HG03378 (cell line): Measurements from ENCODE around the gene TTC7B.
"Not testable (repeated sequence)": the region's sequence is repeated elsewhere in the genome, so short reads cannot be mapped to it uniquely, and the experiment has no call there.

ENCODE experiments used
- ATAC-seq: cut with Tn5 transposase; IDR thresholded peaks from one replicate; pipeline ENCODE4 v1.9.1; 2021; ENCODE audit warnings: mild to moderate bottlenecking, moderate library complexity; ENCODE audit not compliant: unreplicated experiment

Gene TTC7B

DNA sequence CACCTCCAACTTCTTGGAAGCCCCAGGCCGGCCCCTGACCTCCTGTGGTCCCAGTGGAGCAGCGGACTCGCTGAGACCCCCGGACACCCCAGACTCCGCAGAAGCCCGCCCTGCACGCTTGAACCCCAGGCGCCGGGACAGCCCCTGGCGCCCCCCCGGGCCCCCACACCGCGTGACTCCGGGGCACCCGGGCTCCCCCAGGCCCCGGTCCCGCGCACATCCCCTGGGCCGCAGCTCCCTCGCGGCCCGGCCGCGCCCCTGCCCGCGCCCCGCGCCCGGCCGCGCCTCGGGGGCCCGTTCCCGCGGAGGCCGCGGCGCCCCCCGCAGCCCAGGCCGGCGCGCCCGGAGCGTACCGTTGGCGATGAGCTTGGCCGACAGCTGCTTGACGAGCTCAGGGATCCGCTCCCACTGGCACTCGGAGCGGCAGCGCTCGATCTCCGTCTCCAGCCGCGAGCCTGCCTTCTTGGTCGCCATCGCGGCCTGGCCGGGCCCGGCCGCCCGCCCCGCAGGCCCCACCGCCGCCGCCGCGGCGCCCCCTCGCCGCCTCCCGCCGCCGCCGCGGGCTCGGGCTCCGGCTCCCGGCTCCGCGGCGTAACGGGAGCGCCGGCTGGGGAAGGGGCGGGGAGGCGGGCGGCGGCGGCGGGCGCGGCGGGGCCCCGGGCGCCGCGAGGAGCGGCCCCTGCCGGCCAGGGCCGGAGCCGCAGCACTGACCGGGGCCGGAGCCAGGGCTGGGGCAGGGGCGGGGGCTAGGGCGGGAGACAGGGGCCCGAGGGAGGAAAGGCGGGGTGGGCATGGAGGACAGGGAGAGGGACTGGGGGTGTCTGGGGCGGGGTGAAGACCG lies at the start of gene TTC7B:
TTC7B (minus strand) TSS at position 609 of the 841 bp plus-strand sequence; CDS start at position 474, 135 bp downstream.
- no peak for ATAC-seq

DNA sequence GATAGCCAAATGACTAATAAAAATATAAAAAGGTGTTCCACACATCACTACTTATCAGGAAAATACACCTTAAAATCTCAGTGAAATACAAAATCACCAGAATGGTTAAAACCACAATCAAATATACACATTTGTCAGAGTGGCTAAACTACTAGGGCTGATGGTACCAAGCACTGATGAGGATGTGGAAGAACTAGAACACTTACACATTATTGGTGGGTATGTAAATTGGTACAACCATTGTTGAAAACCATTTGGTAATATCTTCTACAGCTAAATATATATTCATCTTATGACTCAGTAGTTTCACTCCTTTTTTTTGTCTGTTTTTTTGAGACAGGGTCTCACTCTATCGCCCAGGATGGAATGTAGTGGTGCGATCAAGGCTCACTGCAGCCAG lies 48.5 kb upstream of the TTC7B start:
- ATAC-seq = no peak

DNA sequence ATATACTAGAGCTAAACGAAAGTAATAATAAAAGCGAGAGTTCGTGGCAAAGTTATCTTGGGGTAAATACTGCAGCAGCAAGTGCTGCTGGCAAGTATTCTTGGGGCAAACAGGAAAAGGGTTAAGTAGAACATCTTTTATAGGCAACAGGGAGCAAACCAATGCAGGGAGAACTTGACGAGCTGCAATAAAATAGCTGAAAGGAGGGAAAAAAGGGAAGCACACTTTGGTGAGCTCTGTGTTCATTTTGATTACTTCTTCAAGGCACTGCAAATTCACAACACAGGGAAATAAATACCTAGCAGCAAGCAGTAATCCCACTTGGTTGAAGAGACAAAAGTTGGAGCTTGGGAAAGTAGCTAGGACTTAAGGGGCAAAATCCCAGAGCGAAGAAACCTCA lies 42.3 kb upstream of the TTC7B start:
- no peak for ATAC-seq

- no peak for ATAC-seq
These were observed 41.6 kb upstream of the TTC7B start for GRCh38 chr14:90857866-90858265.

- ATAC-seq = not testable (repeated sequence)
These were observed 39.9 kb upstream of the TTC7B start for GRCh38 chr14:90856115-90856514.

- no peak for ATAC-seq
These were observed 36.9 kb upstream of the TTC7B start for GRCh38 chr14:90853116-90853515.

DNA sequence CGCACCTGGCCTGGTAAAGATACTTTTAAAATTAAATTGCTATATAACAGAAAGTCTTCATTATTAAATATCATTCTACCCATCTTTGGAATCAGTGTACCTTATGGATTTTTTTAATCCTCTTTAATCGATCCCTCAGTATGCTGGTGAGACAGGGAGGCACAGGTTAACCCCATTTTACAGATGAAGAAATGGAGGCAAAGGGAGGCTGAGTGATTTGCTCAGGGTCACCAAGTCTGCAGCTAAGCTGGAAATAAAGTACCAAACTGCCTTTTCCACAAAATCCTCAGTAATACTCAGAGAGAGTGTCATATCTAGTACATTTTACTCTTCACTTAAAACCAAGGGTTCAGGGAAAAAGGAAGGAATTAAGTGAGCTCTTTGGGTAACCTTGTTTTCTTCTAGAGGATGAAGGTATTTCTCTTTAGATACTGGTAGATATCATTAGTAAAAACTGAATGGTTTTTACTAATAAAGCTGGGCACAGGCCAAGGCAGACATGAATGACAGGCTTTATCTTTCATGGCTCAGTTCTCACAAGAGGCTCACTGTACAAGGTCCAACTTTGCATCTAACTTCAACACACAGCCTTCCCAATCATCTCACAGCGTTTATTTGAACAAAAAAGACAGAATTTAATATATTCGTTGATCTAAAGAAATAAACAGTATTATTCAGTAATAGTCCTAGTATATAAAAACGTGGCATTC lies 35.3 kb upstream of the TTC7B start:
- ATAC-seq = no peak

DNA sequence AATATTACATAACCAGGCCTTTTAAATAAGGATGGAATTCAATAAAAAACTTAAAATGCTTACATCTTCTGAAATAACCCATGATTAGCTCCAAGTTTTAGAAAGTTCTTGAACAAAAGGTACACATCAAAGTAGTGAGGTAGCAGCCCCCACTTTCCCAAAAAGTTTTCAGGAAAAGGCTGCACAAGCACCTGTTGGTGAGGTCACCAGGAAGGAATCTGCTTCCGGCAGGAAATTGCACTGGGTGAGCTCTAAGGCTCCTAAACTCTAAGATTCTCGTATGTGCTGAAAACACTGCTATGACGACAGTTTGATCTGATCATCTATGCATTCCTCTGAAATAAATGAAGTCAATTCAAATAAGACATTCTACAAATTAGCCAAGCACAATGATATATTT lies 34.3 kb upstream of the TTC7B start:
- ATAC-seq = no peak

- ATAC-seq = no peak
These were observed 33.7 kb upstream of the TTC7B start for GRCh38 chr14:90849787-90850444.

DNA sequence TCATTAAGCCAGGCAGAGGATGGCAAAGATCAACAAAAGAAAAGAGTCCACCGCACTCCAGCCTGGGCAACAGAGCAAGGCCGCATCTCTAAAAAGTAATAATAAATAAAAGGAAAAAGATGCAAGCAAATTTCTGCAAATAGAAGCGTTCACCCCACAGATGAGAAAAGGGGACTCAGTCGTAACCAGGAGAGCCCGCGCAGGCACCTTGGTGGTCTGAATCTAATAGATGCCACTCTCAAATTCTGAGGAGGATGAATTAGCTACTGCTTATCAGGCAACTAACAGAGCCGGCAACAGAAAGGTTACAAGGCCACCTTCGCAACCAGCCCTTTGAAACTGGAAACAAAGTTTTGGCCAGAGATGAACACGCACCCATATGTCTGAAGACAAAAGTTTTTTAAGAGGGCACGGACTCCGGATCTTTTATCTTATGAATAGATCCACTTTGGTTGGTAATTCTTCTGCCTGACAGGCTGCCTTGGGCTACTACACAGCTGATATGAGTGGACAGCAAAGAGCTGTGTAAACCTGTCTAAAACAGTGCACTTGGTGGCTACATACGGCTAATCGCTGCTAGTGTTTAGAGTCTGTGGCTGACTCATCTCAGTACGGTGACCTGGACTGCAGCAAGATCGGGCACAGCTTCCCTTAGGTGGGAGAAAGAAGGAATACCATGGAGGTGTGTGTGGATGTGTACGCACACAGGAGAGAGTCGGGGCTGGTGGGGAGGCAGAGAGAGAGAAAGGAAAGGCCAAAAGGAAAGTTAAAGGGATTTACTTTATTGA lies 32.9 kb upstream of the TTC7B start:
- no peak for ATAC-seq

- ATAC-seq = no peak
These were observed 30.3 kb upstream of the TTC7B start for GRCh38 chr14:90846511-90846910.

DNA sequence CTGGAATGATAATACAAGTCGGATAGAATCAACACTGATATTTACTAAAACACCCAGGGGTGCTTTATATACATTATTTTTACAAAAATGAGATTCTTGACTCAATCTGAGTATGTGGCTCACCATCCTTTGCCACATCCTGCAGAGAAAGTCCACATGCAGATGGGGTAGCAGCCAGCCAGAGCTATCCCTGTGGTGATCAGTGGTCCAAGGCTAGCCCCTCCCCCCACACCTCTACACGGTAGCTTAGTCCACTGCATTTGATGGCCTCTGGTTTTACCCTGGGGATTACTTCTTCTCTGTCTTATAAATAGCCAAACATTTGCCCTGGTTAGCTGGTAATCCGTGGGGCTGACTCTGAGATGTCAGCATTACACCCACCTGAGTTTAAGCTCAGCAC lies 28.1 kb upstream of the TTC7B start:
- ATAC-seq = no peak

GRCh38 chr14:90842726-90843125 lies 26.5 kb upstream of the TTC7B start:
- no peak for ATAC-seq

DNA sequence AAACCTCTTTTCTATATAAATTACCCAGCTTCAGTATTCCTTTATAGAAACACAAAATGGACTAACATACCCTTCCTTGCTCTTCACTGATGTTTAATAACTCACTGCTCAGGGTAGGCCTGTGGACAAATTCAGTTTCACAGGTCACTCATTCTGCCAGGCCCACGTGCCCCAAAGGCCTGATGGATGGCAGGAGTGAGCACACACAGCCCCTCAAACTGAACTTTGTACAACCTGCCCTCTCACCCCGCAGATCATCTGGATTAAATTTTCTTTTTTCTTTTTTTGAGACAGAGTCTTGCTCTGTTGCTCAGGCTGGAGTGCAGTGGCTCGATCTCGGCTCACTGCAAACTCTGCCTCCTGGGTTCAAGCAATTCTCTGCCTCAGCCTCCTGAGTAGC lies 24.4 kb upstream of the TTC7B start:
- ATAC-seq = not testable (repeated sequence)

- no peak for ATAC-seq
These were observed 23.6 kb upstream of the TTC7B start for GRCh38 chr14:90839889-90840266.

DNA sequence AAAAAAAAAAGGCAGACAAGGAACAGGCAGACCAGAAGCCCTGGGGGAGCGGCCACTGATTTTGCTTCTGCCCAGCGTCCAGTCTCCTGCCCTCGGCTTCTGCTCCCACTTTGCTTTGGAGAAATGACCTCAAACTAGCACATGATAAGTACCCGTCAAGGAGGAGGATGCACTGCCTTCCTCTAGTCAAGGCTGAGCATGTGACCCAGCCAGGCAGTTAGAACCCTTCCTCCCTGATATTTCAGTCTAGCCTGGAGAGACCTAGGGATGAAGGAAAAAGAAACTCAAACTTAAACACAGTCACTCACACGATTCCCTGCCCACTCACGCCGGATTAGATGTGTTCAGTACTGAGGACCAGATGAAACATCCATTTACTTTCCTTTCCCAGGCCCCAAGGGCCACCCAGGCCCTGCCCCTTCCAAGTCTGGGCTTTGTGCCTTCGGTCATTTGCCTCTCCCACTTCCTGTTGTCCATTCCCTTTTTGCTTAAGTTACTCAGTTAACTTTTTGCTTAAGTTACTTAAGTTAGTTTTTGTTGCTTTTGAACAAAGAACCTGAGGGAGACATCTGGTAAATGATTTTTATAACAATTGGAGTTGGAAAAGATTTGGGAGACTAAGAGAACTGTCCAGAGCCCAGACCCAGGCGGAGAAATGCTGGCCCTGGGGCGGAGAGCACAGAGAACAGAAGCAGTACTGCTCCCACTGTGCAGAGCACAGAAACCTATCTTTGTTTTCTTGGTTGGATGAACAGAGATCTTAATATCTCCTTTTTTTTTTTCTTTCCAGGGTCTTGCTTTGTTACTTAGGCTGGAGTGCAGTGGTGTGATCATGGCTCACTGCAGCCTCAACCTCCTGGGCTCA lies 23.0 kb upstream of the TTC7B start:
- no peak for ATAC-seq

GRCh38 chr14:90838531-90838930 lies 22.3 kb upstream of the TTC7B start:
- ATAC-seq = not testable (repeated sequence)

DNA sequence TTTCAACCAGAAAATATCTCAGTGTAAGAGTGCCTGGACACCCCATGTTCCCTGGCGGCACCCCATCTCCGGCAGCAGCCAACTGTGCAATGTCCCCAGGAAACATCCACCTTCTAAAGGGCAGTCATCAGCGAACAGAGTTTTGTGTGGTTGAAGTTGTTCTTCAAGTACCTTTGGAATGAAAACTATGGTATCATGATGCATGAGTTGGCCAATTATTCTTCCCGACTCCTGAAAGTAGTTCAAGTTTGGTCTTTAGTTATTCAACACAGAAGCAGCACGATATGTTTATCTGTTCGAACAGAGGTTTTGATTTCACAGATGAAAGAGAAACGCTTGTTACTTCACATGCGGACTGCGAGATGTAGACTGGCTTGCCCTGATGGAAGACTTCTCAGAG lies 21.1 kb upstream of the TTC7B start:
- no peak for ATAC-seq

DNA sequence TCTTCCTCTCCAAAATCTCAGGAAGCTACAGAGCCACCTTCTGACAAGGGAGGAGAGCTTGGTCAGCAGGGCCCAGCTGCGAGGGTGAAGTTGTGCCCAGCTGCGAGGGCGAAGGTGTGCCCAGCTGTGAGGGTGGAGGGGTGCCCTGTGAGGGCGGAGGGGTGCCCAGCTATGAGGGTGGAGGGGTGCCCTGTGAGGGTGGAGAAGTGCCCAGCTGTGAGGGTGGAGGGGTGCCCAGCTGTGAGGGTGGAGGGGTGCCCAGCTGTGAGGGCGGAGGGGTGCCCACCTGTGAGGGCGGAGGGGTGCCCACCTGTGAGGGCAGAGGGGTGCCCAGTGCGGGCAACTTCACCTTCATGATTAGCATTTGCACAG lies 20.4 kb upstream of the TTC7B start:
- no peak for ATAC-seq

GRCh38 chr14:90831821-90832220 lies 15.6 kb upstream of the TTC7B start:
- no peak for ATAC-seq
